ENCODE data around the gene TPK1. TPM values are rescaled to one million over a fixed set of nuclear protein-coding genes. Genes with fewer than 3 reads are reported as not detected.

TPK1 gene
- total and polyA plus RNA-seq, 4 donors = 5.3 to 16.8 (median 15.9) TPM

DNA sequence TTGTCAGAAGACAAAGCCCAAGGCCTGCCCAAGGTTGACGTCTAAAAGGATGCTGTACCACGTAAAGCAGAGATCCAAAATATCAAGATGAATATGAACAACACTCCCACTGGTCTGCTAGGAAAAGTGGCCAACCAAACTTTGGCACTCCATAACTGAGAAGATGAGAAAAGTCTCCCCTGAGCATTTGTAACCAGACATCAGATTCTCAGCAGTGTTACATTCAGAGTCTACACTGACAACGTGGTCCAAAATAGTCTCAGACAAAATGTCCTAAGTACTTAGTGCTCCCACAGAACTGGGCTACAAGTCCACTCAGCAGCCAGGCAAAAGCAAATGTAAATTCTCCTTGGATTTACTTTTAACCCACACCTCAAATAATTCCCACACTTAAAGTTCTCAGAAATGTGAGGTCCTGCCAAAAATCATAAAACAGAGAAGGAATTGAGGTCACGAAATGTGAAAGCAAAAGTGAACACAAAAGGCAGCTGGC, 247.2 kb downstream of the TPK1 start:
- Histone ChIP-seq H3K4me3 (no peak overlapping the region), H3K9me3 (ENCODE audit: control insufficient read depth in 4 of 4, insufficient read depth in 3 of 4, low read length in 3 of 4) (no peaks in the 10 kb centered on the region), H3K9ac (ENCODE audit: insufficient read depth in 1 of 2, low read length in 2 of 2) (no peak overlapping the region), H3K27me3 (ENCODE audit: control insufficient read depth in 3 of 3, insufficient read depth in 3 of 3, low read length in 2 of 3) (no peaks in the 10 kb centered on the region), H3K4me1 (ENCODE audit: control insufficient read depth in 5 of 5, insufficient read depth in 5 of 5, low read length in 5 of 5) (no peaks in the 10 kb centered on the region), H3K27ac (ENCODE audit: low read depth in 1 of 2, low read length in 1 of 2) (no peak overlapping the region), H3K36me3 (ENCODE audit: control insufficient read depth in 4 of 4, insufficient read depth in 4 of 4, low read length in 4 of 4) (peaks cover 0 to 4% (median 0%) of the 10 kb centered on the region in 4 donors)
- no peak for ATAC-seq (ENCODE audit: insufficient read depth, low FRiP score)
- peak in 2 of 3 donors; percentile 36 to 65 for DNase-seq
- WGBS, 2 donors = 54 to 80% methylated on average over 4 of the region's 4 CpGs
- TF ChIP-seq, protein P1, sequence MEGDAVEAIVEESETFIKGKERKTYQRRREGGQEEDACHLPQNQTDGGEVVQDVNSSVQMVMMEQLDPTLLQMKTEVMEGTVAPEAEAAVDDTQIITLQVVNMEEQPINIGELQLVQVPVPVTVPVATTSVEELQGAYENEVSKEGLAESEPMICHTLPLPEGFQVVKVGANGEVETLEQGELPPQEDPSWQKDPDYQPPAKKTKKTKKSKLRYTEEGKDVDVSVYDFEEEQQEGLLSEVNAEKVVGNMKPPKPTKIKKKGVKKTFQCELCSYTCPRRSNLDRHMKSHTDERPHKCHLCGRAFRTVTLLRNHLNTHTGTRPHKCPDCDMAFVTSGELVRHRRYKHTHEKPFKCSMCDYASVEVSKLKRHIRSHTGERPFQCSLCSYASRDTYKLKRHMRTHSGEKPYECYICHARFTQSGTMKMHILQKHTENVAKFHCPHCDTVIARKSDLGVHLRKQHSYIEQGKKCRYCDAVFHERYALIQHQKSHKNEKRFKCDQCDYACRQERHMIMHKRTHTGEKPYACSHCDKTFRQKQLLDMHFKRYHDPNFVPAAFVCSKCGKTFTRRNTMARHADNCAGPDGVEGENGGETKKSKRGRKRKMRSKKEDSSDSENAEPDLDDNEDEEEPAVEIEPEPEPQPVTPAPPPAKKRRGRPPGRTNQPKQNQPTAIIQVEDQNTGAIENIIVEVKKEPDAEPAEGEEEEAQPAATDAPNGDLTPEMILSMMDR (IDR thresholded peaks at IDR 0.05; ENCODE audit: control extremely low read depth, extremely low read depth) = no peak

DNA sequence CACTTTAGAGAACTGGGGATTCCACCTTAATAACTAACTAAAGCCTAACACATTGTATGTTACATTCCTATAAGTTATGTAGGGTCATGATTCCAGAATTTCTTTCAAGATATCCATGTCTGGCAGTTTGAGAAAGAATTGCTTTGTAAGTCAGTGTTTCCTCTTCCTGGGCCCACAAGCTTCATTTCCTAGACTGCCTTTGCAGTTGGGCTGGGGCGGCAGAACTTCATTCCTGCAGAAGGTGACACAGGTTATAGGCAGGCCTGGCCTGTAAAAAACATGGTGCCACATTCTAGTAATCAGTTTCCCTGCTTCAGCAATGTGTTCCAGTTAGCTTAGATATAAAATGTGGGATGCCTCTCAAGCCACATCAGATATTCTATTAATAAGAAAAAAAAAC, 248.2 kb downstream of the TPK1 start:
- no peak for DNase-seq
- ATAC-seq (ENCODE audit: insufficient read depth, low FRiP score) = no peak
- Histone ChIP-seq H3K4me3 (no peak overlapping the region), H3K27me3 (ENCODE audit: control insufficient read depth in 3 of 3, insufficient read depth in 3 of 3, low read length in 2 of 3) (no peaks in the 10 kb centered on the region), H3K9ac (ENCODE audit: insufficient read depth in 1 of 2, low read length in 2 of 2) (no peak overlapping the region), H3K9me3 (ENCODE audit: control insufficient read depth in 4 of 4, insufficient read depth in 3 of 4, low read length in 3 of 4) (no peaks in the 10 kb centered on the region), H3K36me3 (ENCODE audit: control insufficient read depth in 4 of 4, insufficient read depth in 4 of 4, low read length in 4 of 4) (peaks cover 0 to 4% (median 0%) of the 10 kb centered on the region in 4 donors), H3K4me1 (ENCODE audit: control insufficient read depth in 5 of 5, insufficient read depth in 5 of 5, low read length in 5 of 5) (no peaks in the 10 kb centered on the region), H3K27ac (ENCODE audit: low read depth in 1 of 2, low read length in 1 of 2) (no peak overlapping the region)
- TF ChIP-seq, protein P1 (IDR thresholded peaks at IDR 0.05; ENCODE audit: control extremely low read depth, extremely low read depth) = no peak
- WGBS, 2 donors = 79 to 92% methylated on average over 1 of the region's 1 CpG

DNA sequence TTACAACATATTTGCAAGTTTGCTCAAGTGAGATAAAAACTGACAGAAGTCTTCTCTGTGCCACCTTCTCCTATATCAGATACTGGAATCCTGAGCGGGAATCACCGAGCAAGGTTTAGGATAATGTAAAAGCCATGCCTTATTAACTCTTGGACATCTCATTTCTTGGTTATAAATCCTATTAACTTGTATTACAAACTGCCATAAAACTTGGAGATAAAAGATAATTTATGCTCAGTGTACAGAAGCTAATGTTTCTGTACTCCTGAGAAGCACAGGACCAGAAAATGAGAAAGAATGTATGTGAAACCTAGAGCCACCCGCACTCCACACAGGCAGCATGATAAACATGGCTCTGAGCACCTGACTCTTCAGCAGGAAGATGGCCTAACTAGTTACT, 251.1 kb downstream of the TPK1 start:
- ATAC-seq (ENCODE audit: insufficient read depth, low FRiP score) (no peak), DNase-seq (no peak)
- Histone ChIP-seq H3K4me1 (ENCODE audit: control insufficient read depth in 5 of 5, insufficient read depth in 5 of 5, low read length in 5 of 5) (no peaks in the 10 kb centered on the region), H3K9ac (ENCODE audit: insufficient read depth in 1 of 2, low read length in 2 of 2) (no peak overlapping the region), H3K27me3 (ENCODE audit: control insufficient read depth in 3 of 3, insufficient read depth in 3 of 3, low read length in 2 of 3) (no peaks in the 10 kb centered on the region), H3K36me3 (ENCODE audit: control insufficient read depth in 4 of 4, insufficient read depth in 4 of 4, low read length in 4 of 4) (no peaks in the 10 kb centered on the region), H3K9me3 (ENCODE audit: control insufficient read depth in 4 of 4, insufficient read depth in 3 of 4, low read length in 3 of 4) (no peaks in the 10 kb centered on the region), H3K27ac (ENCODE audit: low read depth in 1 of 2, low read length in 1 of 2) (no peak overlapping the region), H3K4me3 (no peak overlapping the region)
- TF ChIP-seq, protein P1 (IDR thresholded peaks at IDR 0.05; ENCODE audit: control extremely low read depth, extremely low read depth) = no peak
- 90 to 94% methylated on average over 3 of the region's 3 CpGs for WGBS, 2 donors

DNA sequence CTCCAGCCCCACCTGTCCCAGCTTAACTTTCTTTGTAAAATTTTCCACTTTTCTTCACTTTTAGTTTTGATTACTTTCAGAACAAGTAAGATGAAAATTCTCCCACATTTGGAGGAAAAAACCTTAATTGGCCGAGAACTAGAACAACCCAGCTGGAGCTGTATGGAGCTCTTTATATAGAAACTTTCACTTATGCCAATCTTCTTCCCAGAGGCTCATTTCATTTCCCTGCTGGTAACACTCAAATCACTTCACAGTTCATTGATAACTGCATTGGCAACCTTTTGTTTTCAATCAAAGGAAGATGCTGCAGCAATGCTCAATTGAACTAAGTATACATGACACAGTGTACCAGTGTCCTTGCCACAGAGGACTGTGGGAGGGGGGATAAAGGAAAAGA, 256.2 kb downstream of the TPK1 start:
- 92 to 96% methylated on average over 1 of the region's 1 CpG for WGBS, 2 donors
- no peak for ATAC-seq (ENCODE audit: insufficient read depth, low FRiP score)
- TF ChIP-seq, protein P1 (IDR thresholded peaks at IDR 0.05; ENCODE audit: control extremely low read depth, extremely low read depth) = no peak

More for the DNA sequence above, 256.2 kb downstream of the TPK1 start:
- Histone ChIP-seq H3K4me3 (no peak overlapping the region), H3K27ac (ENCODE audit: low read depth in 1 of 2, low read length in 1 of 2) (no peak overlapping the region), H3K4me1 (ENCODE audit: control insufficient read depth in 5 of 5, insufficient read depth in 5 of 5, low read length in 5 of 5) (no peaks in the 10 kb centered on the region), H3K9ac (ENCODE audit: insufficient read depth in 1 of 2, low read length in 2 of 2) (no peak overlapping the region), H3K36me3 (ENCODE audit: control insufficient read depth in 4 of 4, insufficient read depth in 4 of 4, low read length in 4 of 4) (no peaks in the 10 kb centered on the region), H3K27me3 (ENCODE audit: control insufficient read depth in 3 of 3, insufficient read depth in 3 of 3, low read length in 2 of 3) (no peaks in the 10 kb centered on the region), H3K9me3 (ENCODE audit: control insufficient read depth in 4 of 4, insufficient read depth in 3 of 4, low read length in 3 of 4) (peaks cover 0 to 2% (median 0%) of the 10 kb centered on the region in 4 donors)
- DNase-seq = no peak

Data from lung (tissue), 12 donors.